Naive thymus-derived CD4-positive, alpha-beta T cell (primary cell): ENCODE measurements around the gene DPP6. TPM values are rescaled to one million over a fixed set of nuclear protein-coding genes. Genes with fewer than 3 reads are reported as not detected.

Source experiments
- ATAC-seq: fragments of 150-1000 bp; cut with Tn5 transposase; 2 replicates; pipeline ENCODE4 v1.10.0; 2021; ENCODE audit warnings: mild to moderate bottlenecking, moderate library complexity
- CTCF ChIA-PET: fragments of 350-600 bp; sonication (Branson Sonifier 250); formaldehyde crosslinking; loops from one replicate; lab custom pipeline; 2021; ENCODE audit warnings: antibody characterized with exemption; lab: Charles Lee
- POLR2A ChIA-PET: fragments of 350-600 bp; sonication (Branson Sonifier 250); formaldehyde crosslinking; loops from one replicate; lab custom pipeline; 2021; ENCODE audit warnings: antibody characterized with exemption, inconsistent platforms; lab: Charles Lee
- DNase-seq, 9 donors: peaks; one replicate each; pipeline versions ENCODE4 v3.0.0 to v3.0.0-alpha.2; 2020 to 2022; ENCODE audit warnings: mixed read lengths in 1 of 9
- H3K27ac ChIP-seq: one replicate; pipeline ENCODE4 v1.7.0; 2013; ENCODE audit warnings: mild to moderate bottlenecking, low read depth, low read length, moderate library complexity
- H3K27me3 ChIP-seq, 2 donors: one replicate each; pipeline ENCODE4 v1.7.0; 2013; ENCODE audit warnings: low read length in 2 of 2, mild to moderate bottlenecking in 2 of 2, moderate library complexity in 2 of 2; ENCODE audit not compliant: control insufficient read depth in 2 of 2, insufficient read depth in 2 of 2
- H3K36me3 ChIP-seq, 3 experiments: 1 replicate in 2 of 3; 2 replicates in 1 of 3; pipeline ENCODE4 v1.7.0; 2013; ENCODE audit warnings: low read length in 3 of 3, mild to moderate bottlenecking in 3 of 3, moderate library complexity in 1 of 3; ENCODE audit not compliant: insufficient read depth in 3 of 3, control insufficient read depth in 2 of 3
- H3K4me1 ChIP-seq, 2 donors: one replicate each; pipeline ENCODE4 v1.7.0; 2013; ENCODE audit warnings: low read length in 2 of 2, mild to moderate bottlenecking in 2 of 2, moderate library complexity in 1 of 2; ENCODE audit not compliant: control insufficient read depth in 2 of 2, insufficient read depth in 2 of 2
- H3K4me3 ChIP-seq: 2 replicates; pipeline ENCODE4 v1.7.0; 2013; ENCODE audit warnings: mild to moderate bottlenecking, low read length
- H3K9me3 ChIP-seq, 3 experiments: 1 replicate in 2 of 3; 2 replicates in 1 of 3; pipeline ENCODE4 v1.7.0; 2013; ENCODE audit warnings: low read length in 3 of 3; ENCODE audit not compliant: control insufficient read depth in 2 of 3
- H3K27ac Mint-ChIP-seq, 9 donors: one replicate each; pipeline ENCODE4 v1.8.0; 2020 to 2022; ENCODE audit warnings: mixed read lengths in 9 of 9, mild to moderate bottlenecking in 8 of 9, moderate library complexity in 5 of 9, inconsistent platforms in 2 of 9
- H3K27me3 Mint-ChIP-seq, 5 donors: one replicate each; pipeline ENCODE4 v1.8.0; 2021 to 2022; ENCODE audit warnings: mixed read lengths in 5 of 5, mild to moderate bottlenecking in 1 of 5
- H3K36me3 Mint-ChIP-seq, 5 donors: one replicate each; pipeline ENCODE4 v1.8.0; 2020 to 2022; ENCODE audit warnings: mixed read lengths in 5 of 5, mild to moderate bottlenecking in 3 of 5, inconsistent platforms in 1 of 5
- H3K4me1 Mint-ChIP-seq, 7 donors: one replicate each; pipeline ENCODE4 v1.8.0; 2020 to 2022; ENCODE audit warnings: mixed read lengths in 7 of 7, mild to moderate bottlenecking in 3 of 7, inconsistent platforms in 1 of 7
- H3K4me3 Mint-ChIP-seq, 10 donors: one replicate each; pipeline ENCODE4 v1.8.0; 2020 to 2022; ENCODE audit warnings: mild to moderate bottlenecking in 10 of 10, mixed read lengths in 10 of 10, moderate library complexity in 6 of 10, inconsistent platforms in 2 of 10
- H3K9me3 Mint-ChIP-seq, 11 donors: one replicate each; pipeline ENCODE4 v1.8.0; 2020 to 2022; ENCODE audit warnings: mixed read lengths in 11 of 11, mild to moderate bottlenecking in 4 of 11, inconsistent platforms in 1 of 11, moderate library complexity in 1 of 11
- intact Hi-C, 2 donors: fragments of 100-400 bp; cut with micrococcal nuclease; formaldehyde crosslinking; loops; one replicate each; pipeline ENCODE4 v1.15.1; 2023
- polyA plus RNA-seq, 2 donors: library from polyadenylated mRNA; unstranded; fragments of 300-500 nt; fragmentation: Illumina TruSeq; gene quantifications; one replicate each; pipeline ENCODE4 v1.2.3, GENCODE V29; 2021
- total RNA-seq, 6 experiments: library from RNA in 5 of 6; stranded (reverse) in 5 of 6; gene quantifications; 1 replicate in 5 of 6; 2 replicates in 1 of 6; pipeline ENCODE4 v1.2.3 and lab custom pipeline; 2021 to 2026

The DPP6 gene
- total and polyA plus RNA-seq, 7 experiments from 2014 or later: not detected

GRCh38 chr7:154628556-154628955, 576.4 kb downstream of the DPP6 start:
- no peak overlapping the region for H3K4me3 ChIP-seq
- no peaks in the 10 kb centered on the region for H3K27me3 ChIP-seq
- ChIA-PET POLR2A (no interaction called here), CTCF (no interaction called here)
- H3K4me3 Mint-ChIP-seq: no peak overlapping the region
- H3K27ac Mint-ChIP-seq: no peak overlapping the region
- no peaks in the 10 kb centered on the region for H3K4me1 ChIP-seq
- intact Hi-C loops: no loop called here
- H3K4me1 Mint-ChIP-seq: peaks cover 0 to 1% (median 0%) of the 10 kb centered on the region in 7 donors
- H3K36me3 ChIP-seq: no peaks in the 10 kb centered on the region
- no peaks in the 10 kb centered on the region for H3K9me3 ChIP-seq
- H3K36me3 Mint-ChIP-seq: no peaks in the 10 kb centered on the region
- ATAC-seq (no peak), DNase-seq (no peak)
- H3K27me3 Mint-ChIP-seq: no peaks in the 10 kb centered on the region
- peaks cover 2 to 21% (median 9%) of the 10 kb centered on the region in 11 donors for H3K9me3 Mint-ChIP-seq
- no peak overlapping the region for H3K27ac ChIP-seq

- CTCF ChIA-PET: no interaction called here
- no peaks in the 10 kb centered on the region for H3K27me3 ChIP-seq
- peaks cover 0 to 1% (median 0%) of the 10 kb centered on the region in 7 donors for H3K4me1 Mint-ChIP-seq
- H3K36me3 Mint-ChIP-seq: no peaks in the 10 kb centered on the region
- no peak overlapping the region for H3K27ac Mint-ChIP-seq
- peaks cover 0 to 6% (median 0%) of the 10 kb centered on the region in 3 experiments for H3K9me3 ChIP-seq
- no peak overlapping the region for H3K4me3 Mint-ChIP-seq
- intact Hi-C loops: no loop called here
- no peak for ATAC-seq
- no peak for DNase-seq
- H3K27me3 Mint-ChIP-seq: no peaks in the 10 kb centered on the region
- peaks cover 6 to 36% (median 10%) of the 10 kb centered on the region in 11 donors for H3K9me3 Mint-ChIP-seq
- H3K4me3 ChIP-seq: no peak overlapping the region
- POLR2A ChIA-PET: no interaction called here
- H3K4me1 ChIP-seq: no peaks in the 10 kb centered on the region
- H3K36me3 ChIP-seq: no peaks in the 10 kb centered on the region
- H3K27ac ChIP-seq: no peak overlapping the region
These were observed 579.0 kb downstream of the DPP6 start for GRCh38 chr7:154631162-154631561.

GRCh38 chr7:154633641-154634040, 581.4 kb downstream of the DPP6 start:
- H3K36me3 Mint-ChIP-seq: no peaks in the 10 kb centered on the region
- Histone ChIP-seq H3K27ac (no peak overlapping the region), H3K27me3 (no peaks in the 10 kb centered on the region), H3K4me1 (no peaks in the 10 kb centered on the region), H3K4me3 (no peak overlapping the region), H3K9me3 (peaks cover 0 to 6% (median 0%) of the 10 kb centered on the region in 3 experiments), H3K36me3 (no peaks in the 10 kb centered on the region)
- H3K4me1 Mint-ChIP-seq: peaks cover 0 to 1% (median 0%) of the 10 kb centered on the region in 7 donors
- no peak for ATAC-seq
- peaks cover 4 to 38% (median 10%) of the 10 kb centered on the region in 11 donors for H3K9me3 Mint-ChIP-seq
- no peak overlapping the region for H3K4me3 Mint-ChIP-seq
- no peak for DNase-seq
- ChIA-PET POLR2A (no interaction called here), CTCF (no interaction called here)
- intact Hi-C loops: no loop called here
- H3K27me3 Mint-ChIP-seq: no peaks in the 10 kb centered on the region
- no peak overlapping the region for H3K27ac Mint-ChIP-seq

GRCh38 chr7:154638286-154638685, 586.1 kb downstream of the DPP6 start:
- ATAC-seq (no peak), DNase-seq (no peak)
- Histone ChIP-seq H3K27me3 (no peaks in the 10 kb centered on the region), H3K27ac (no peak overlapping the region), H3K9me3 (peaks cover 0 to 6% (median 0%) of the 10 kb centered on the region in 3 experiments), H3K4me3 (no peak overlapping the region), H3K36me3 (no peaks in the 10 kb centered on the region), H3K4me1 (no peaks in the 10 kb centered on the region)
- Mint-ChIP-seq H3K36me3 (no peaks in the 10 kb centered on the region), H3K27me3 (no peaks in the 10 kb centered on the region), H3K9me3 (peaks cover 0 to 39% (median 9%) of the 10 kb centered on the region in 11 donors), H3K27ac (no peak overlapping the region), H3K4me3 (no peak overlapping the region), H3K4me1 (no peaks in the 10 kb centered on the region)
- POLR2A ChIA-PET: no interaction called here
- CTCF ChIA-PET: no interaction called here
- intact Hi-C loops: no loop called here

GRCh38 chr7:154640266-154640865, 588.2 kb downstream of the DPP6 start:
- no peaks in the 10 kb centered on the region for H3K27me3 Mint-ChIP-seq
- no peak overlapping the region for H3K4me3 ChIP-seq
- CTCF ChIA-PET: no interaction called here
- H3K4me1 ChIP-seq: no peaks in the 10 kb centered on the region
- H3K27ac ChIP-seq: no peak overlapping the region
- no peaks in the 10 kb centered on the region for H3K36me3 Mint-ChIP-seq
- H3K9me3 Mint-ChIP-seq: peaks cover 3 to 32% (median 6%) of the 10 kb centered on the region in 11 donors
- H3K4me3 Mint-ChIP-seq: no peak overlapping the region
- no peaks in the 10 kb centered on the region for H3K27me3 ChIP-seq
- intact Hi-C loops: no loop called here
- POLR2A ChIA-PET: no interaction called here
- H3K27ac Mint-ChIP-seq: no peak overlapping the region
- no peaks in the 10 kb centered on the region for H3K4me1 Mint-ChIP-seq
- DNase-seq: no peak
- ATAC-seq: no peak
- no peaks in the 10 kb centered on the region for H3K36me3 ChIP-seq
- peaks cover 0 to 6% (median 0%) of the 10 kb centered on the region in 3 experiments for H3K9me3 ChIP-seq

GRCh38 chr7:154640917-154641316, 588.7 kb downstream of the DPP6 start:
- Histone ChIP-seq H3K36me3 (no peaks in the 10 kb centered on the region), H3K4me1 (no peaks in the 10 kb centered on the region), H3K9me3 (peaks cover 0 to under 1% (median 0%) of the 10 kb centered on the region in 3 experiments), H3K27ac (no peak overlapping the region), H3K27me3 (no peaks in the 10 kb centered on the region), H3K4me3 (no peak overlapping the region)
- DNase-seq (no peak), ATAC-seq (no peak)
- no peaks in the 10 kb centered on the region for H3K4me1 Mint-ChIP-seq
- ChIA-PET CTCF (no interaction called here), POLR2A (no interaction called here)
- H3K27me3 Mint-ChIP-seq: no peaks in the 10 kb centered on the region
- H3K4me3 Mint-ChIP-seq: no peak overlapping the region
- H3K27ac Mint-ChIP-seq: no peak overlapping the region
- intact Hi-C loops: no loop called here
- peaks cover 2 to 26% (median 6%) of the 10 kb centered on the region in 11 donors for H3K9me3 Mint-ChIP-seq
- no peaks in the 10 kb centered on the region for H3K36me3 Mint-ChIP-seq

- H3K36me3 Mint-ChIP-seq: no peaks in the 10 kb centered on the region
- no peaks in the 10 kb centered on the region for H3K4me1 Mint-ChIP-seq
- no peaks in the 10 kb centered on the region for H3K27me3 Mint-ChIP-seq
- no peak overlapping the region for H3K27ac ChIP-seq
- ChIA-PET POLR2A (no interaction called here), CTCF (no interaction called here)
- no peak overlapping the region for H3K4me3 ChIP-seq
- intact Hi-C loops: no loop called here
- DNase-seq (no peak), ATAC-seq (no peak)
- no peaks in the 10 kb centered on the region for H3K36me3 ChIP-seq
- H3K27ac Mint-ChIP-seq: no peak overlapping the region
- no peak overlapping the region for H3K4me3 Mint-ChIP-seq
- H3K9me3 Mint-ChIP-seq: peaks cover 0 to 17% (median 4%) of the 10 kb centered on the region in 11 donors
- no peaks in the 10 kb centered on the region for H3K27me3 ChIP-seq
- H3K4me1 ChIP-seq: no peaks in the 10 kb centered on the region
- H3K9me3 ChIP-seq: no peaks in the 10 kb centered on the region
These were observed 592.2 kb downstream of the DPP6 start for GRCh38 chr7:154644366-154644765.
